ENCODE data around the gene B9D2.

DNA sequence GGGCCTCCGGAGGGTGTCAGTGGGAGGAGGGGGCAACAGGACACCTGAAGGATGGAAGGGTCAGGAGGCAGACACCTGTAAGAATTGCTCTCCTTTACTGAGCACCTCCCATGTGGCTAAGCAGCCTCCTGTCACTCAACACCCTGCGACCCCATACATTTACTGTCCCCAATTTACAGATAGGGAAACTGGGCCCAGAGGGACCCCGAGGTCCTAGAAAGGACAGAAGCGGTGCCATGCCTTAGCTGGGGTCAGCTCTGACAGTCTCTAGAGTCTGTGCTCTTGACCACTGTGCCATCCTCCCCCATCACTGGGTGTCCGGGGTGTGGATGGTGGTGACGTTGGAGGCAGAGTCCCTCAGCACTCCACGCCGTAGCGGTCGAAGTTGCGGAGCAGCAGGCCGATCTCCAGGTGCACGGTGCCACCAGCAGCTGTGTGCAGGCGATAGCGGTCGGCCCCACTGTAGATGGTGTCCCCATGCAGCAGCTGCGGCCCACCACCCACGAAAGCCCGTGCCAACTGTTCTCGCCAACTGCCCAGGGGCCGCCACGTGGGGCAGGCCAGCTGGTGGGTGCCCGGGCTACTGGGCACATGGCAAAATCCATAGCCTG is 9.5 kb downstream of the B9D2 start:
- TF ChIP-seq ZNF324 (tag by site-specific recombination; IDR thresholded peaks at IDR 0.05): no peak
- no peak for TF ChIP-seq ZNF433 (tag by site-specific recombination; IDR thresholded peaks at IDR 0.05; ENCODE audit: low read depth)
- no peak for TF ChIP-seq ZFP3 (tag by site-specific recombination; IDR thresholded peaks at IDR 0.05; ENCODE audit: low read depth)
- TF ChIP-seq, protein P1, sequence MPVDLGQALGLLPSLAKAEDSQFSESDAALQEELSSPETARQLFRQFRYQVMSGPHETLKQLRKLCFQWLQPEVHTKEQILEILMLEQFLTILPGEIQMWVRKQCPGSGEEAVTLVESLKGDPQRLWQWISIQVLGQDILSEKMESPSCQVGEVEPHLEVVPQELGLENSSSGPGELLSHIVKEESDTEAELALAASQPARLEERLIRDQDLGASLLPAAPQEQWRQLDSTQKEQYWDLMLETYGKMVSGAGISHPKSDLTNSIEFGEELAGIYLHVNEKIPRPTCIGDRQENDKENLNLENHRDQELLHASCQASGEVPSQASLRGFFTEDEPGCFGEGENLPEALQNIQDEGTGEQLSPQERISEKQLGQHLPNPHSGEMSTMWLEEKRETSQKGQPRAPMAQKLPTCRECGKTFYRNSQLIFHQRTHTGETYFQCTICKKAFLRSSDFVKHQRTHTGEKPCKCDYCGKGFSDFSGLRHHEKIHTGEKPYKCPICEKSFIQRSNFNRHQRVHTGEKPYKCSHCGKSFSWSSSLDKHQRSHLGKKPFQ (tag by site-specific recombination; IDR thresholded peaks at IDR 0.05): no peak
- no peak for TF ChIP-seq ZBTB1 (tag by site-specific recombination; IDR thresholded peaks at IDR 0.05)
- TF ChIP-seq ZNF121 (tag by site-specific recombination; IDR thresholded peaks at IDR 0.05): no peak
- no peak for TF ChIP-seq ZNF19 (tag by site-specific recombination; IDR thresholded peaks at IDR 0.05; ENCODE audit: low read depth)
- no peak for TF ChIP-seq ZFP37 (tag by site-specific recombination; IDR thresholded peaks at IDR 0.05)
- no peak for TF ChIP-seq MEIS1 (CRISPR knock-in tag; IDR thresholded peaks at IDR 0.05; ENCODE audit: borderline replicate concordance)
- TF ChIP-seq, protein P2, sequence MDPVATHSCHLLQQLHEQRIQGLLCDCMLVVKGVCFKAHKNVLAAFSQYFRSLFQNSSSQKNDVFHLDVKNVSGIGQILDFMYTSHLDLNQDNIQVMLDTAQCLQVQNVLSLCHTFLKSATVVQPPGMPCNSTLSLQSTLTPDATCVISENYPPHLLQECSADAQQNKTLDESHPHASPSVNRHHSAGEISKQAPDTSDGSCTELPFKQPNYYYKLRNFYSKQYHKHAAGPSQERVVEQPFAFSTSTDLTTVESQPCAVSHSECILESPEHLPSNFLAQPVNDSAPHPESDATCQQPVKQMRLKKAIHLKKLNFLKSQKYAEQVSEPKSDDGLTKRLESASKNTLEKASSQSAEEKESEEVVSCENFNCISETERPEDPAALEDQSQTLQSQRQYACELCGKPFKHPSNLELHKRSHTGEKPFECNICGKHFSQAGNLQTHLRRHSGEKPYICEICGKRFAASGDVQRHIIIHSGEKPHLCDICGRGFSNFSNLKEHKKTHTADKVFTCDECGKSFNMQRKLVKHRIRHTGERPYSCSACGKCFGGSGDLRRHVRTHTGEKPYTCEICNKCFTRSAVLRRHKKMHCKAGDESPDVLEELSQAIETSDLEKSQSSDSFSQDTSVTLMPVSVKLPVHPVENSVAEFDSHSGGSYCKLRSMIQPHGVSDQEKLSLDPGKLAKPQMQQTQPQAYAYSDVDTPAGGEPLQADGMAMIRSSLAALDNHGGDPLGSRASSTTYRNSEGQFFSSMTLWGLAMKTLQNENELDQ (tag by site-specific recombination; IDR thresholded peaks at IDR 0.05; ENCODE audit: low read depth): no peak
- TF ChIP-seq, protein P3, sequence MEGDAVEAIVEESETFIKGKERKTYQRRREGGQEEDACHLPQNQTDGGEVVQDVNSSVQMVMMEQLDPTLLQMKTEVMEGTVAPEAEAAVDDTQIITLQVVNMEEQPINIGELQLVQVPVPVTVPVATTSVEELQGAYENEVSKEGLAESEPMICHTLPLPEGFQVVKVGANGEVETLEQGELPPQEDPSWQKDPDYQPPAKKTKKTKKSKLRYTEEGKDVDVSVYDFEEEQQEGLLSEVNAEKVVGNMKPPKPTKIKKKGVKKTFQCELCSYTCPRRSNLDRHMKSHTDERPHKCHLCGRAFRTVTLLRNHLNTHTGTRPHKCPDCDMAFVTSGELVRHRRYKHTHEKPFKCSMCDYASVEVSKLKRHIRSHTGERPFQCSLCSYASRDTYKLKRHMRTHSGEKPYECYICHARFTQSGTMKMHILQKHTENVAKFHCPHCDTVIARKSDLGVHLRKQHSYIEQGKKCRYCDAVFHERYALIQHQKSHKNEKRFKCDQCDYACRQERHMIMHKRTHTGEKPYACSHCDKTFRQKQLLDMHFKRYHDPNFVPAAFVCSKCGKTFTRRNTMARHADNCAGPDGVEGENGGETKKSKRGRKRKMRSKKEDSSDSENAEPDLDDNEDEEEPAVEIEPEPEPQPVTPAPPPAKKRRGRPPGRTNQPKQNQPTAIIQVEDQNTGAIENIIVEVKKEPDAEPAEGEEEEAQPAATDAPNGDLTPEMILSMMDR (tag by site-specific recombination; IDR thresholded peaks at IDR 0.05): no peak
- TF ChIP-seq, protein P4, sequence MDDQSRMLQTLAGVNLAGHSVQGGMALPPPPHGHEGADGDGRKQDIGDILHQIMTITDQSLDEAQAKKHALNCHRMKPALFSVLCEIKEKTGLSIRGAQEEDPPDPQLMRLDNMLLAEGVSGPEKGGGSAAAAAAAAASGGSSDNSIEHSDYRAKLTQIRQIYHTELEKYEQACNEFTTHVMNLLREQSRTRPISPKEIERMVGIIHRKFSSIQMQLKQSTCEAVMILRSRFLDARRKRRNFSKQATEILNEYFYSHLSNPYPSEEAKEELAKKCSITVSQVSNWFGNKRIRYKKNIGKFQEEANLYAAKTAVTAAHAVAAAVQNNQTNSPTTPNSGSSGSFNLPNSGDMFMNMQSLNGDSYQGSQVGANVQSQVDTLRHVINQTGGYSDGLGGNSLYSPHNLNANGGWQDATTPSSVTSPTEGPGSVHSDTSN (CRISPR knock-in tag; IDR thresholded peaks at IDR 0.05): peak; percentile 29; the same call in 1 of the 2 replicates
- TF ChIP-seq ZNF404 (tag by site-specific recombination; IDR thresholded peaks at IDR 0.05): no peak
- no peak for TF ChIP-seq ZNF292 (tag by site-specific recombination; IDR thresholded peaks at IDR 0.05; ENCODE audit: borderline replicate concordance, low read depth)
